K562 (cell line): ENCODE results near the gene VPS13D. TPM values are rescaled to one million over a fixed set of nuclear protein-coding genes. Genes with fewer than 3 reads are reported as not detected.

ENCODE experiments used
- DDX20 ChIP-seq: fragments of 450-650 bp; IDR thresholded peaks from 2 replicates; pipeline ENCODE4 v1.6.1; 2016; ENCODE audit warnings: missing genetic modification characterization, low read depth, mild to moderate bottlenecking, missing compliant biosample characterization, moderate library complexity
- GABPB2 ChIP-seq: fragments of 250-450 bp; sonication (Bioruptor Pico); conservative IDR thresholded peaks from 2 replicates; pipeline ENCODE4 v1.5.1; 2021; ENCODE audit warnings: mild to moderate bottlenecking
- KLF16 ChIP-seq: IDR thresholded peaks from 2 replicates; pipeline ENCODE4 v1.6.1; 2016; ENCODE audit warnings: antibody characterized with exemption
- MED1 ChIP-seq: sonication (generic); formaldehyde crosslinking; IDR thresholded peaks from 2 replicates; pipeline ENCODE4 v1.8.1; 2023; ENCODE audit warnings: missing genetic modification reagents, borderline replicate concordance
- PTBP1 ChIP-seq: fragments of 200-400 bp; formaldehyde crosslinking; IDR thresholded peaks from 2 replicates; pipeline ENCODE4 v1.6.1; 2017; ENCODE audit warnings: low read depth, low read length
- RB1 ChIP-seq: fragments of 450-650 bp; IDR thresholded peaks from 2 replicates; pipeline ENCODE4 v1.6.1; 2017; ENCODE audit warnings: low read depth, mild to moderate bottlenecking
- RBM25 ChIP-seq: fragments of 200-400 bp; formaldehyde crosslinking; IDR thresholded peaks from 2 replicates; pipeline ENCODE4 v1.6.1; 2018; ENCODE audit warnings: low read length, low read depth, moderate library complexity; ENCODE audit not compliant: severe bottlenecking
- SOX6 ChIP-seq: fragments of 450-650 bp; IDR thresholded peaks from 2 replicates; pipeline ENCODE4 v1.6.1; 2014; ENCODE audit warnings: mild to moderate bottlenecking
- SRF ChIP-seq, 2 experiments: fragments of 250-450, 450-650 bp in 1 of 2; sonication (Bioruptor Pico) in 1 of 2; sonication (generic) in 1 of 2; formaldehyde crosslinking; IDR thresholded peaks; 2 replicates each; pipeline versions ENCODE4 v1.5.0 to v1.5.1; 2020 to 2022; ENCODE audit warnings: mild to moderate bottlenecking in 1 of 2, missing genetic modification reagents in 1 of 2
- ZNF175 ChIP-seq: fragments of 200-800 bp; sonication (Bioruptor generic); IDR thresholded peaks from 2 replicates; pipeline ENCODE4 v1.6.1; 2016; ENCODE audit warnings: low read depth, mild to moderate bottlenecking, missing genetic modification characterization, missing compliant biosample characterization
- ZNF23 ChIP-seq: fragments of 250-450 bp; sonication (Bioruptor Pico); IDR thresholded peaks from 2 replicates; pipeline ENCODE4 v1.4.0; 2020; ENCODE audit warnings: mild to moderate bottlenecking
- ZNF785 ChIP-seq: fragments of 250-450 bp; sonication (Bioruptor Pico); IDR thresholded peaks from 2 replicates; pipeline ENCODE4 v1.4.0; 2020; ENCODE audit warnings: mild to moderate bottlenecking
- polyA plus RNA-seq, 8 experiments: library from polyadenylated mRNA; depleted of rRNA in 4 of 8; stranded (reverse) in 5 of 8; unstranded in 3 of 8; fragments of >200 nt; fragmentation: Nextera tagmentation in 2 of 8; fragmentation: Illumina TruSeq in 1 of 8; extraction: Ambion mirVana in 2 of 8; extraction: Trizol in 1 of 8; gene quantifications; 2 replicates each; pipeline versions ENCODE4 v1.2.1 to v1.2.3, GENCODE V29; 2011 to 2014; ENCODE audit warnings: inconsistent platforms in 1 of 8, missing spikeins in 1 of 8
- total RNA-seq, 7 experiments: library from RNA; depleted of rRNA in 6 of 7; stranded (reverse); fragments of >200 nt in 6 of 7; fragmentation: Illumina TruSeq in 2 of 7; extraction: Trizol in 2 of 7; gene quantifications; 2 replicates each; pipeline versions ENCODE4 v1.2.1 to v1.2.3, GENCODE V29; 2011 to 2021; ENCODE audit warnings: low replicate concordance in 1 of 7
- TF ChIP-seq, protein P1 (sequence below): fragments of 450-650 bp; formaldehyde crosslinking; conservative IDR thresholded peaks from 2 replicates; pipeline ENCODE4 v1.4.0; 2022; ENCODE audit warnings: mild to moderate bottlenecking, missing genetic modification characterization
- TF ChIP-seq, protein P2 (sequence below): IDR thresholded peaks from 2 replicates; pipeline ENCODE4 v1.6.1; 2011; ENCODE audit warnings: borderline replicate concordance, low read depth, mild to moderate bottlenecking, moderate library complexity, low read length; ENCODE audit not compliant: insufficient read depth, poor library complexity, severe bottlenecking
- TF ChIP-seq, protein P3 (sequence below): fragments of 450-650 bp; conservative IDR thresholded peaks from 2 replicates; pipeline ENCODE4 v1.6.1; 2016; ENCODE audit warnings: missing genetic modification characterization, low read depth, mild to moderate bottlenecking, missing compliant biosample characterization, moderate library complexity
- TF ChIP-seq, protein P4 (sequence below): fragments of 250-450 bp; sonication (Bioruptor Pico); IDR thresholded peaks from 2 replicates; pipeline ENCODE4 v1.5.0; 2021; ENCODE audit warnings: mild to moderate bottlenecking, moderate library complexity

Gene VPS13D
- total and polyA plus RNA-seq, 9 of the 15 experiments (the other 6 are each of a cell fraction or from before 2014, with no cell fraction given): 6.1 to 51.5 (median 38.5) TPM

DNA sequence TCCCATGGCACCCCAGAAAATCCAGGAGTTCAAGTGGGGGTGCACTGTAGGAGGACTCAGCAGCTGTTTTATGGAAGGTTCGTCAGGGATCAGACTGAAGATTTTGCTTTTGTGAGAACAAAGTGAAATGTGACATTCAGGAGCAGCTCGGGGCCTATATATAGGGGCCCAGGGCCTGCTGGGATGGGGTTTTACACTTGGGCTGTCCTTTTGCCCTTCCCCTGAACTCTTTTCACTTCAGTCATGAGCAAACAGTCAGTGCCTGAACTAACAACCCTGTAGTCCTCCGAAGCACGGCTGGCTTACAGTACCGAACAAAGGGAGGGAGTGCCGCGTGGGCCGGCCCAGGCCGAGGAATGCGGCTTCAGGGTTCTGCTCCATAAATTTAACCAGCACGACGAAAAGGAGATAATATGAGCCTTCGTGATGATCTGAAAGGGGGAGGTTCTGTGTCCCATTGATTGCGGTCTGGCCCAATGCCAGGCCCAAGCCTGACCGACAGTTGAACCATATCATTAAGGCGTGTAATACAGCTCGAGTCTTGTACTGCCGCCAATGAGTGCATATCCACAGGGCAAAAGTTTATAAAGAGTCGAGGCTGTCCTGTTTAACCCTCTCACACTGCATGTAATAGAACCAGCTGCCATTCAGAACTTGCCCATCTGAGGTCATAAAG is 248.2 kb downstream of the VPS13D start (continued):
- TF ChIP-seq GABPB2 (no peak), MED1 (CRISPR knock-in tag) (no peak), PTBP1 (no peak), ZNF785 (CRISPR knock-in tag) (no peak), SRF (CRISPR knock-in tag; IDR thresholded peaks at IDR 0.05) (peak in 1 of 2 experiments; percentile 34; a peak in 1 of 4 replicates), SOX6 (peak; percentile 97), ZNF175 (CRISPR knock-in tag) (peak; percentile 85), DDX20 (tag) (no peak), RB1 (peak; percentile 13; the same call in 1 of the 2 replicates), KLF16 (peak; percentile 90), RBM25 (no peak), ZNF23 (CRISPR knock-in tag) (no peak)
- TF ChIP-seq, protein P1, sequence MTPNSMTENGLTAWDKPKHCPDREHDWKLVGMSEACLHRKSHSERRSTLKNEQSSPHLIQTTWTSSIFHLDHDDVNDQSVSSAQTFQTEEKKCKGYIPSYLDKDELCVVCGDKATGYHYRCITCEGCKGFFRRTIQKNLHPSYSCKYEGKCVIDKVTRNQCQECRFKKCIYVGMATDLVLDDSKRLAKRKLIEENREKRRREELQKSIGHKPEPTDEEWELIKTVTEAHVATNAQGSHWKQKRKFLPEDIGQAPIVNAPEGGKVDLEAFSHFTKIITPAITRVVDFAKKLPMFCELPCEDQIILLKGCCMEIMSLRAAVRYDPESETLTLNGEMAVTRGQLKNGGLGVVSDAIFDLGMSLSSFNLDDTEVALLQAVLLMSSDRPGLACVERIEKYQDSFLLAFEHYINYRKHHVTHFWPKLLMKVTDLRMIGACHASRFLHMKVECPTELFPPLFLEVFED (CRISPR knock-in tag): 0 out of 2 replicates have a peak, but pooled peaks have one; percentile 20
- TF ChIP-seq, protein P2, sequence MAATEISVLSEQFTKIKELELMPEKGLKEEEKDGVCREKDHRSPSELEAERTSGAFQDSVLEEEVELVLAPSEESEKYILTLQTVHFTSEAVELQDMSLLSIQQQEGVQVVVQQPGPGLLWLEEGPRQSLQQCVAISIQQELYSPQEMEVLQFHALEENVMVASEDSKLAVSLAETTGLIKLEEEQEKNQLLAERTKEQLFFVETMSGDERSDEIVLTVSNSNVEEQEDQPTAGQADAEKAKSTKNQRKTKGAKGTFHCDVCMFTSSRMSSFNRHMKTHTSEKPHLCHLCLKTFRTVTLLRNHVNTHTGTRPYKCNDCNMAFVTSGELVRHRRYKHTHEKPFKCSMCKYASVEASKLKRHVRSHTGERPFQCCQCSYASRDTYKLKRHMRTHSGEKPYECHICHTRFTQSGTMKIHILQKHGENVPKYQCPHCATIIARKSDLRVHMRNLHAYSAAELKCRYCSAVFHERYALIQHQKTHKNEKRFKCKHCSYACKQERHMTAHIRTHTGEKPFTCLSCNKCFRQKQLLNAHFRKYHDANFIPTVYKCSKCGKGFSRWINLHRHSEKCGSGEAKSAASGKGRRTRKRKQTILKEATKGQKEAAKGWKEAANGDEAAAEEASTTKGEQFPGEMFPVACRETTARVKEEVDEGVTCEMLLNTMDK: no peak
- TF ChIP-seq, protein P3, sequence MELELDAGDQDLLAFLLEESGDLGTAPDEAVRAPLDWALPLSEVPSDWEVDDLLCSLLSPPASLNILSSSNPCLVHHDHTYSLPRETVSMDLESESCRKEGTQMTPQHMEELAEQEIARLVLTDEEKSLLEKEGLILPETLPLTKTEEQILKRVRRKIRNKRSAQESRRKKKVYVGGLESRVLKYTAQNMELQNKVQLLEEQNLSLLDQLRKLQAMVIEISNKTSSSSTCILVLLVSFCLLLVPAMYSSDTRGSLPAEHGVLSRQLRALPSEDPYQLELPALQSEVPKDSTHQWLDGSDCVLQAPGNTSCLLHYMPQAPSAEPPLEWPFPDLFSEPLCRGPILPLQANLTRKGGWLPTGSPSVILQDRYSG (tag): peak; percentile 30
- TF ChIP-seq, protein P4, sequence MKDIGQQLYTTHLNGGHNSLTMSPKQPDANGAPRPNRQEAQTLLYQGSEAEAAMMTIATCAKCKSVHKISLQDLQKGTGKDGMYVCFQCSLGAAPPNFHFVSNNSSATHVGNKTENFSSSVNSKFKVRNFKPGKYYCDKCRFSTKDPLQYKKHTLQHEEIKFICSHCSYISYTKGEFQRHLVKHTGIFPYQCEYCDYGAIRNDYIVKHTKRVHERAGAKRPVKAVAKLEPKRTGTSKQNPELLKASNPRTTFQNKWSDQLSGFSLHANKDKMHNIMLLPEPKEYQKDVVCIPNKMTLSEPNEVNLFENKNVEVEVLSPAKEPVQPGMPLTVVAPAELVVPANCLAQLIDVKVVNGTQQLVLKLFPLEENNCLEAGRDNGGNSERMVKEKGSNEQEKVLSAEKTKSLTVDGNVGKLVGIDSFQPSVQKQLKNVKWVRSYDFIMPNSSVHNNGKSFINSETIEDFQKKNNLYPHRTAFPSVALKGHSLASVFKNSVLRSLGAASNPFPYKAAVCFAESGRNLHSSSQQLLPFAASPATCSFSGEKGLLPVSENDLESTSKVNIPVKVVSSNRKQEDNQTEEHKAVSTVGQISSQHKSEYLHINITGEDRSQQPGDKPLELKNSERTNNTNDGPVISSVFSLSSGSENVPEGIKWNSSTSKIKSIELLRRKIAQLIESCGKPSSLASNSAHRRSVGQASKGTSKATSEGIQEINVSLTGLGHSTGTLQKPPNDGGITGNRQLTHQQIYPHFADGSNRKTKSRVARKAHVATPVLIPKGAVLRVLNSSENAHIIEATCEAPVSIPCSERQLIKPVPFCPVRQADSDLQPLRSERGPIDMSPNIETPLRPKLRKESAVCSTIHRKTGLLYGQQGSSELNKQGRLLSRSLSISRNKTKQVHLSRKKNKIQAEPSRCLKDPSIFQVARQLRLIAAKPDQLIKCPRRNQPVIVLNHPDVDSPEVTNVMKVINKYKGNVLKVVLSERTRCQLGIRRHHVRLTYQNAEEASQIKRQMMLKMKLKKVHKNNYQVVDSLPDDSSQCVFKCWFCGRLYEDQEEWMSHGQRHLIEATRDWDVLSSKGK: no peak
